KG1 (cell line): ENCODE measurements around the gene DHDH.
"Not testable (repeated sequence)": the region's sequence is repeated elsewhere in the genome, so short reads cannot be mapped to it uniquely, and the experiment has no call there.

Experiments used
- DNase-seq: peaks from one replicate; lab custom pipeline; 2025; lab: John Stamatoyannopoulos, UW

DHDH gene

GRCh38 chr19:48933382-48933932, at the start of gene DHDH:
TSS of gene DHDH (plus strand) at chr19:48933699. CDS start at chr19:48933722, 23 bp downstream.
- DNase-seq, result no peak

GRCh38 chr19:48883726-48884125, 49.8 kb upstream of the DHDH start:
- no peak for DNase-seq

DNA sequence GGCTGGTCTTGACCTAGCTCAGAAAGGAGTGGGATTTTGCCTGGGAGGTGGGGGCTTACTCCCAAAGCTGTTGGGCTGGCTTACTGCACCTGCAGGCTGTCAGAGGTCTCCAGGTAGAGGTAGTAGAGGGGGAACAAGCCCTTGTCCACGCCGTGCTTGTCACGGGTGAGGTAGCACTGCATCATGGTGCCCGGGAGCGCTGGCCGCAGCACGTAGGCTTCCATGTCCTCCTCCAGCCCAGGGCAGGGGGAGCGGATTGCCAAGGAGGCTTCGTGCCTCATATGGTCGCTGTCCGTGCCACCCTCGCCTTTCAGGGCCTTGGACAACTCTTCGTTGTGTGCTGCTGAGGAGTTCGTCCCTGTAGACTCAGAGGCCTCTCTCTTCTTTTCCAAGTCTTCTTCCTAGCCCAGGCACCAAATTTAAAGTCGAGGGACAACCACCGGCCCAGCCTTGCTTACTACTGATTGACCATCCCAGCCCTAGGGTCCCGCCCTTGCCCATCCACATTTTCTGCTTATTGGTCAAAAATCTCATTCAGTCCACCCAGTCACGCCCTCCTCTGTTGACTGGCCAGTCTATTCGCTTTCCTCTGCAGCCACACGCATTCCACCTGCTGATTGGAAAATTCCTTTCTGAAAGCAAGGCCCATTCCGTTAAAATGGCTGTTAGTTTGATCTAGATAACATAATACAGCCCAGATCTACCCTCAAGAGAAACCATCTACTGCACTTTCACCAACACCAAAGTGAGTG, 45.5 kb upstream of the DHDH start:
- DNase-seq, result no peak

DNA sequence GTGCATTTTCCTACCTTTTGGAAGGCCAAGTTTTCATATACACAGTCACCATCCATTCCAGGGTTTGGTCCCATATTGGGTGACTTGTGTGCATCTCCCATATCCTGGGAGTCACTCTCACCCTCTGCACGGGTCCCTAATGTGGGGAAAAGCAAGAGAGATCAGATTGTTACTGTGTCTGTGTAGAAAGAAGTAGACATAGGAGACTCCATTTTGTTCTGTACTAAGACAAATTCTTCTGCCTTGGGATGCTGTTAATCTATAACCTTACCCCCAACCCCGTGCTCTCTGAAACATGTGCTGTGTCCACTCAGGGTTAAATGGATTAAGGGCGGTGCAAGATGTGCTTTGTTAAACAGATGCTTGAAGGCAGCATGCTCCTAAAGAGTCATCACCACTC, 44.0 kb upstream of the DHDH start:
- DNase-seq, result not testable (repeated sequence)

DNA sequence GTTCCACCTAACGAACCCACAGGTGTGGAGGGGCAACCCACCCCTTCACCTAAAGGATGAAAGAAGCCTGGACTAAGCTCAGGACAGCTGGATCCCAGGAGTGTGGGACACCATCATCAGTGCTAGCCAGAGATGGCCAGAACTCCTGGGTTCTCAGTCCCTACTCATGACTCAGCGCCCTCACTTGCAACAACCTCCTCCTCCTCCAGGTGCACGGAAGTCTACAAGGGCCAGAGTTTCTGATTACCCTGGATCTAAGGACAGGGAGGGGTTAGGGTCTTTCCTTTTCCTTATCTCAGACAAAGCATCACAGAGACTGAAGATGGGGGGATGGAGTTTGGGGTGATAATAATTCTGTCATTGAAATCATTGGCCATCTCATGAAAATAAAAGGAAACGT, 42.9 kb upstream of the DHDH start:
- DNase-seq, result no peak

- no peak for DNase-seq
These were observed 38.3 kb upstream of the DHDH start for GRCh38 chr19:48895226-48895625.

GRCh38 chr19:48896191-48896720, 37.2 kb upstream of the DHDH start:
- no peak for DNase-seq

DNA sequence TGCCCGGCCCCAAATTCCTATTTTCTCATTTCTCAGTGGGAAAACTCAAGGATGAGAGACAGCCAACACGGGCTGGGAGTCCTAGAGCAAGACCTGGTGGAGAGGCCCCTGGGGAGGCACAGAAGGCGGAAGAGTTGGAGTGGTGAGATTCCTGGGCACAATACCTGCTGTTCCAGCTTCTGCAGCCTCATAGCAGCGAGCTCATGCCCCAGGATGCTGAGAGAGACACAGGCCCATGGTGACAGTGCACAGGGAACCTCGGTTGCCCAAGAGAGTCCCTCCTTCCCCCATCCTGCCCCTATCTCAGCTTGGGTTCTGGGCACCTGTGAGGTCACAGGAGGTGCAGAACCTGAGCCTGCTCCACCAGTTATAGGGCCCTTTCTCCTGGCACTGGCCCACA, 36.3 kb upstream of the DHDH start:
- DNase-seq, result no peak

GRCh38 chr19:48899386-48899749, 34.1 kb upstream of the DHDH start:
- DNase-seq, result not testable (repeated sequence)

DNA sequence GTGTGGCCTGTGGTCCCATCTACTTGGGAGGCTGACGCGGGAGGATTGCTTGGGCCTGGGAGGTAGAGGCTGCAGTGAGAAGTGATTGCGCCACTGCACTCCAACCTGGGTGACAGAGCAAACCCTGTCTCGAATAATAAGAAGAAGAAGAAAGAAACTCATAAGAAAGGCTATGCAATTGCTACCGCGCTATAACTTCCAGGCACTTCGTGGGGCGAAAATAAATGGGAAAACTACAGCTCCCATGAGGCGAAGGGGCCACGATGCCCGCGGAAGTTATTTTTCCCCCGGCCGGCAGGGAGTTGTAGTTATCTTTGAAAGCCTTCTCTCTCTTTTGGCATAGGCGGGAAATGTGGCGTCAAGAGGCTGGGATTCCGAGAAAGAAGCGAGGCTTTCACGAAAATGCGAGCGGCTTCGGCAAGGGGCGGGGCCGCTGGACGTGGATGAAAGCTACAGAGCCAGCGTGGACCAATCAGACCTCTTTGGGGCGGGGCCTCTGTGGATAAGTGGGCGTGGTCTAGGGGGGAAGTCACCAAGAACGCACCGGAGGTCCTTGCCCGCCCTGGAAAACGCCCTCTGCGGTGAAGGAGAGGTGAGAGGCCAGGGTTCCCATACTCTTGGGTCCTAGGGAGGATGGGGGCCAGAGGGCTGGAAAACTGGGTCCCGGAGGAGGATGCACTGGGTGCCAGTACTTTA, 33.6 kb upstream of the DHDH start, which contains the start of gene NUCB1:
NUCB1 (plus strand) TSS at position 532 of the 696 bp plus-strand sequence. CDS start 485 bp downstream, outside the sequence.
- peak; percentile 100 for DNase-seq

GRCh38 chr19:48900477-48901406, 32.8 kb upstream of the DHDH start:
- no peak for DNase-seq

DNA sequence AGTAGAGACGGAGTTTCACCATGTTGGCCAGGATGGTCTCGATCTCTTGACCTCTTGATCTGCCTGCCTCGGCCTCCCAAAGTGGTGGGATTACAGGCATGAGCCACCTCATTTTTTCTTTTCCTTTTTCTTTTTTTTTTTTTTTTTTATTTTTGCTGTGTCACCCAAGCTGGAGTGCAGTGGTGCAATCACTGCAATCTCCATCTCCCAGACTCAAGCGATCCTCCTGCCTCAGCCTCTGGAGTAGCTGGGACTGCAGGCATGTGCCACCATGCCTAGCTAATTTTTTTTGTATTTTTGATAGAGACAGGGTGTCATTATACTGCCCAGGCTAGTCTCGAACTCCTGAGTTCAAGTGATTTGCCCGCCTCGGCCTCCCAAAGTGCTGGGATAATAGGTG, 31.2 kb upstream of the DHDH start:
- not testable (repeated sequence) for DNase-seq

GRCh38 chr19:48903788-48904187, 29.7 kb upstream of the DHDH start:
- DNase-seq, result not testable (repeated sequence)

- no peak for DNase-seq
These were observed 27.8 kb upstream of the DHDH start for GRCh38 chr19:48905664-48906063.

DNA sequence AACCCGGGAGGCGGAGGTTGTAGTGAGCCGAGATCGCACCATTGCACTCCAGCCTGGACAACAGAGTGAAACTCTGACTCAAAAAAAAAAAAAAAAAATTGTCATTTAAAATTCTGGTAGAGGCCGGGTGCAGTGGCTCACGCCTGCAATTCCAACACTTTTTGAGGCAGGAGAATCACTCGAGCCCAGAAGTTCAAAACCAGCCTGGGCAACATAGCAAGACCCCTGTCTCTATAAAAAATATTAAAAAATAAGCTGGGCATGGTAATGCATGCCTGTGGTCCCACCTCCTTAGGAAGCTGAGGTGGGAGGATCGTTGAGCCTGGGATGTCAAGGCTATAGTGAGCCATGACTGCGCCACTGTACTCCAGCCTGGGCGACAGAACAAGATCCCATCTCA, 27.2 kb upstream of the DHDH start:
- DNase-seq, result no peak

DNA sequence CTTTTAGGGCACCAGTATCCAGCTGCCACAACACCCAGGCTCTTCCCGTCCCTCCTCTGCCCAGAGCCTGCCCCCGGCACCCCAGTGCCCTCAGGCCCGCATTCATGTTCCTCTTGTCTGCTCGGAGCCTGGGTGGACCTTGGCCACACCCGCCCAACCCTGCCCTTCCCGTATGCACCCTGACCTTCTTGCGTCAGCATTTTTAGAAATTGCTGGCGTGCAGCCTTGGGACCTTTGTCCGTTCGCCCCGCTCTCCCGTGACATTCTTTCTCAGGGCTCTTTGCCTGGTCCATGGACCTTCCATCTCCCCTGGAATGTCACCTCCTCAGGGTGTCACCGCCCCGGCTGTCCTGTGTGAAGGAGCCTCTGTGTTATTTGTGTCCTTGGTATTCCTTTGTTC, 25.8 kb upstream of the DHDH start:
- no peak for DNase-seq

GRCh38 chr19:48909424-48910077, 23.9 kb upstream of the DHDH start:
- not testable (repeated sequence) for DNase-seq

GRCh38 chr19:48910803-48911202, 22.7 kb upstream of the DHDH start:
- no peak for DNase-seq

GRCh38 chr19:48913114-48913889, 20.2 kb upstream of the DHDH start:
- no peak for DNase-seq

DNA sequence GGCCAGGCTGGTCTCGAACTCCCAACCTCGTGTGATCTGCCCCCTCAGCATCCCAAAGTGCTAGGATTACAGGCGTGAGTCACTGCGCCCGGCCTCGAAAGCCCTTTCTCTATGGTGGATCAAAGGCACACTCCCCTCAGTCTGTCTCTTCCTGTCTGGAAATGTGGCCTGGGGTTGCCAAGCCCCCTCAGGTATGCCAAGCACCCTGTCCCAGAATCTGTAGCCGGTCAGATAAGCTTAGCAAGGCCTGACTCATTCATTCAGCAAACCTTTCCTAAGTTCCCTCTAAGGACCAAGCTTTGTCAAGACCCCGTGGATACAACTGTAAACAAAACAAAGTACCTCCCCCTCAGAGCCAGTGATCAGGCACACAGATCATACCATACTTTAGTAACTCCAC, 19.3 kb upstream of the DHDH start:
- DNase-seq, result no peak
